HCT116 (cell line): ENCODE data around the gene DNAH10. TPM values are rescaled to one million over a fixed set of nuclear protein-coding genes. Genes with fewer than 3 reads are reported as not detected.

Source experiments
- ATAC-seq: fragments of 200-7000 bp; cut with Tn5 transposase; 2 replicates; pipeline ENCODE4 v1.9.1; 2020; ENCODE audit warnings: mild to moderate bottlenecking, moderate library complexity
- BruUV-seq: library from RNA; stranded (reverse); fragments of 400-500 nt; replicated peaks from 2 replicates; lab custom pipeline; 2021; lab: Mats Ljungman, UMichigan
- CTCF ChIA-PET: fragments of 300-600 bp; sonication (Branson Sonifier 250); formaldehyde crosslinking; loops from one replicate; lab custom pipeline; 2021; ENCODE audit warnings: antibody characterized with exemption; lab: Charles Lee
- POLR2A ChIA-PET: fragments of 300-600, 350-600 bp; sonication (Branson Sonifier 250); formaldehyde crosslinking; loops from one replicate; lab custom pipeline; 2021; ENCODE audit warnings: antibody characterized with exemption; lab: Charles Lee
- RAD21 ChIA-PET, 2 experiments: fragments of 300-600 bp; sonication (Branson Sonifier 250); formaldehyde crosslinking; loops; one replicate each; lab custom pipeline; 2023; ENCODE audit warnings: low total read pairs in 2 of 2; ENCODE audit not compliant: uncharacterized antibody in 2 of 2, unreplicated experiment in 2 of 2, low non-redundant PET in 1 of 2; lab: Charles Lee
- DNase-seq: peaks from one replicate; pipeline ENCODE4 v3.0.0-alpha.2; 2010; ENCODE audit warnings: low read depth, low spot score
- H2AFZ ChIP-seq: fragments of 200-600 bp; shearing (Covaris generic), sonication (generic); 2 replicates; pipeline ENCODE4 v1.6.1; 2017; ENCODE audit warnings: low read depth, mixed run types, mixed read lengths, antibody characterized with exemption, low read length; ENCODE audit not compliant: poor library complexity, severe bottlenecking
- H3K27ac ChIP-seq: 2 replicates; pipeline ENCODE4 v1.5.1; 2012; ENCODE audit warnings: low read depth, low read length
- H3K27me3 ChIP-seq: fragments of 200-600 bp; sonication (generic); 2 replicates; pipeline ENCODE4 v1.6.1; 2016; ENCODE audit warnings: mixed run types, low read length, mixed read lengths; ENCODE audit not compliant: insufficient read depth
- H3K36me3 ChIP-seq, 2 experiments: fragments of 200-500 bp in 1 of 2; fragments of 200-600 bp in 1 of 2; sonication (Bioruptor generic) in 1 of 2; sonication (generic) in 1 of 2; 2 replicates each; pipeline versions ENCODE4 v1.5.1 to v1.6.1; 2014 to 2016; ENCODE audit warnings: low read length in 2 of 2, inconsistent platforms in 1 of 2, mixed read lengths in 1 of 2, mixed run types in 1 of 2; ENCODE audit not compliant: insufficient read depth in 2 of 2, control insufficient read depth in 1 of 2
- H3K4me1 ChIP-seq, 2 experiments: fragments of 200-600 bp in 1 of 2; sonication (generic) in 1 of 2; 2 replicates each; pipeline versions ENCODE4 v1.5.1 to v1.6.1; 2012 to 2017; ENCODE audit warnings: low read length in 2 of 2, inconsistent platforms in 1 of 2, mild to moderate bottlenecking in 1 of 2, mixed read lengths in 1 of 2, mixed run types in 1 of 2, moderate library complexity in 1 of 2; ENCODE audit not compliant: insufficient read depth in 2 of 2, control insufficient read depth in 1 of 2
- H3K4me2 ChIP-seq: fragments of 200-600 bp; sonication (generic); 2 replicates; pipeline ENCODE4 v1.6.1; 2017; ENCODE audit warnings: mixed run types, low read length, mixed read lengths
- H3K4me3 ChIP-seq, 2 experiments: fragments of 200-600 bp in 1 of 2; sonication (generic) in 1 of 2; replicated peaks in 1 of 2; 2 replicates each; pipeline ENCODE4 v1.5.1; 2011 to 2016; ENCODE audit warnings: low read length in 2 of 2, control low read depth in 1 of 2, low read depth in 1 of 2, mild to moderate bottlenecking in 1 of 2, mixed read lengths in 1 of 2, mixed run types in 1 of 2
- H3K79me2 ChIP-seq: fragments of 200-600 bp; sonication (generic); 2 replicates; pipeline ENCODE4 v1.6.1; 2017; ENCODE audit warnings: mild to moderate bottlenecking, mixed run types, low read length, moderate library complexity, mixed read lengths; ENCODE audit not compliant: insufficient read depth
- H3K9ac ChIP-seq: fragments of 200-600 bp; sonication (generic); 2 replicates; pipeline ENCODE4 v1.6.1; 2016; ENCODE audit warnings: low read length, mixed read lengths
- H3K9me2 ChIP-seq: fragments of 200-600 bp; sonication (generic), shearing (Covaris generic); 2 replicates; pipeline ENCODE4 v1.6.1; 2017; ENCODE audit warnings: mixed run types, mild to moderate bottlenecking, moderate library complexity; ENCODE audit not compliant: insufficient read depth
- H3K9me3 ChIP-seq, 2 experiments: fragments of 200-500 bp in 1 of 2; fragments of 200-600 bp in 1 of 2; sonication (Bioruptor generic) in 1 of 2; sonication (generic) in 1 of 2; 2 replicates each; pipeline ENCODE4 v1.6.1; 2014 to 2017; ENCODE audit warnings: low read length in 2 of 2, mixed read lengths in 2 of 2, inconsistent platforms in 1 of 2, low read depth in 1 of 2, mild to moderate bottlenecking in 1 of 2, mixed run types in 1 of 2, moderate library complexity in 1 of 2; ENCODE audit not compliant: control insufficient read depth in 1 of 2, insufficient read depth in 1 of 2
- H4K20me1 ChIP-seq: fragments of 200-600 bp; sonication (generic), shearing (Covaris generic); 2 replicates; pipeline ENCODE4 v1.6.1; 2017; ENCODE audit warnings: mixed run types, mild to moderate bottlenecking, moderate library complexity; ENCODE audit not compliant: insufficient read depth
- ATF3 ChIP-seq: IDR thresholded peaks from 2 replicates; pipeline ENCODE4 v1.6.1; 2012
- CBX3 ChIP-seq: IDR thresholded peaks from 2 replicates; pipeline ENCODE4 v1.6.1; 2012; ENCODE audit warnings: low read depth
- CEBPB ChIP-seq: IDR thresholded peaks from 2 replicates; pipeline ENCODE4 v1.6.1; 2012; ENCODE audit warnings: low read depth
- CTCF ChIP-seq, 3 experiments: fragments of 200-600 bp in 1 of 3; sonication (generic) in 1 of 3; IDR thresholded peaks in 2 of 3; conservative IDR thresholded peaks in 1 of 3; 2 replicates each; pipeline ENCODE4 v1.5.1; 2012 to 2017; ENCODE audit warnings: low read depth in 2 of 3, low read length in 2 of 3, antibody characterized with exemption in 1 of 3, borderline replicate concordance in 1 of 3, control low read depth in 1 of 3, mild to moderate bottlenecking in 1 of 3, mixed read lengths in 1 of 3, mixed run types in 1 of 3, moderate library complexity in 1 of 3; ENCODE audit not compliant: insufficient read depth in 1 of 3
- EGR1 ChIP-seq: IDR thresholded peaks from 2 replicates; pipeline ENCODE4 v1.6.1; 2012; ENCODE audit warnings: low read depth
- ELF1 ChIP-seq: IDR thresholded peaks from 2 replicates; pipeline ENCODE4 v1.6.1; 2012; ENCODE audit warnings: low read depth, borderline replicate concordance
- EZH2 ChIP-seq: fragments of 200-600 bp; sonication (generic); IDR thresholded peaks from 2 replicates; pipeline ENCODE4 v1.6.1; 2017; ENCODE audit warnings: antibody characterized with exemption, mixed run types
- EZH2phosphoT487 ChIP-seq: fragments of 200-600 bp; IDR thresholded peaks from 2 replicates; pipeline ENCODE4 v1.6.1; 2018; ENCODE audit warnings: antibody characterized with exemption, borderline replicate concordance
- FOSL1 ChIP-seq: IDR thresholded peaks from 2 replicates; pipeline ENCODE4 v1.6.1; 2012; ENCODE audit warnings: low read depth
- MAX ChIP-seq: IDR thresholded peaks from 2 replicates; pipeline ENCODE4 v1.6.1; 2012
- POLR2A ChIP-seq: IDR thresholded peaks from 2 replicates; pipeline ENCODE4 v1.7.0; 2011; ENCODE audit warnings: borderline replicate concordance; ENCODE audit not compliant: insufficient read depth, insufficient read length; ENCODE audit errors: extremely low read depth
- POLR2AphosphoS5 ChIP-seq: IDR thresholded peaks from 2 replicates; pipeline ENCODE4 v1.6.1; 2011; ENCODE audit warnings: mild to moderate bottlenecking, low read depth, low read length, moderate library complexity
- RAD21 ChIP-seq: IDR thresholded peaks from 2 replicates; pipeline ENCODE4 v1.6.1; 2012; ENCODE audit warnings: low read depth, mild to moderate bottlenecking
- REST ChIP-seq: IDR thresholded peaks from 2 replicates; pipeline ENCODE4 v1.6.1; 2012; ENCODE audit warnings: low read depth
- SRF ChIP-seq: IDR thresholded peaks from 2 replicates; pipeline ENCODE4 v1.6.1; 2012; ENCODE audit warnings: low read depth
- TCF7L2 ChIP-seq: IDR thresholded peaks from 2 replicates; pipeline ENCODE4 v1.7.0; 2011; ENCODE audit warnings: borderline replicate concordance, inconsistent platforms; ENCODE audit not compliant: insufficient read depth, insufficient read length; ENCODE audit errors: extremely low read depth
- ZBTB33 ChIP-seq: IDR thresholded peaks from 2 replicates; pipeline ENCODE4 v1.6.1; 2011; ENCODE audit warnings: mild to moderate bottlenecking, low read length, moderate library complexity; ENCODE audit not compliant: insufficient replicate concordance; ENCODE audit errors: extremely low read depth
- ZFX ChIP-seq: fragments of 450-650 bp; IDR thresholded peaks from 2 replicates; pipeline ENCODE4 v1.6.1; 2017
- ZNF274 ChIP-seq: fragments of 200-500 bp; sonication (Bioruptor generic); IDR thresholded peaks from 2 replicates; pipeline ENCODE4 v1.6.1; 2014; ENCODE audit warnings: mild to moderate bottlenecking, low read depth, low read length, inconsistent platforms
- intact Hi-C: fragments of 100-400 bp; cut with micrococcal nuclease; formaldehyde crosslinking; loops from 2 replicates; pipeline ENCODE4 v1.10.0; 2022
- total RNA-seq: library from RNA; stranded (reverse); gene quantifications from one replicate; pipeline ENCODE4 v1.2.1, GENCODE V29; 2021; ENCODE audit not compliant: unreplicated experiment

DNAH10 gene
- total RNA-seq, 1 experiment from 2014 or later, result 1.3 TPM

- POLR2A ChIA-PET, result no interaction called here
- H3K9me3 ChIP-seq, result no peaks in the 10 kb centered on the region
Observed at GRCh38 chr12:123963821-123964220, 201.7 kb downstream of the DNAH10 start.

More at GRCh38 chr12:123963821-123964220, 201.7 kb downstream of the DNAH10 start:
- no peak for DNase-seq
- Histone ChIP-seq H3K9me2 (no peaks in the 10 kb centered on the region), H2AFZ (no peak overlapping the region), H3K27me3 (no peaks in the 10 kb centered on the region), H3K36me3 (no peaks in the 10 kb centered on the region), H3K27ac (no peak overlapping the region), H3K4me2 (no peak overlapping the region), H4K20me1 (no peaks in the 10 kb centered on the region), H3K4me1 (no peaks in the 10 kb centered on the region), H3K9ac (no peak overlapping the region), H3K79me2 (no peaks in the 10 kb centered on the region), H3K4me3 (no peak overlapping the region)
- no TSS peak for BruUV-seq
- CTCF ChIA-PET, result no interaction called here
- no peak for ATAC-seq
- intact Hi-C loops, result no loop called here
- TF ChIP-seq ZNF274 (no peak), REST (no peak), RAD21 (no peak), EZH2phosphoT487 (no peak), ATF3 (no peak), ZFX (no peak), EZH2 (no peak), POLR2A (no peak), TCF7L2 (no peak), MAX (no peak), FOSL1 (no peak), POLR2AphosphoS5 (no peak), CBX3 (no peak), ELF1 (no peak), CEBPB (no peak), ZBTB33 (no peak), CTCF (IDR thresholded peaks at IDR 0.05 in 2 of 3, conservative IDR thresholded peaks at IDR 0.05 in 1 of 3; ENCODE audit: borderline replicate concordance in 1 of 3, insufficient read depth in 1 of 3, low read depth in 2 of 3, low read length in 2 of 3) (no peak), EGR1 (no peak), SRF (no peak)
- RAD21 ChIA-PET, result no interaction called here
